Measurements from ENCODE around the gene CCDC175.

- TF ChIP-seq EZH2 (IDR thresholded peaks at IDR 0.05; ENCODE audit: borderline replicate concordance, low read depth, low read length, severe bottlenecking): no peak
- TF ChIP-seq, protein P1, sequence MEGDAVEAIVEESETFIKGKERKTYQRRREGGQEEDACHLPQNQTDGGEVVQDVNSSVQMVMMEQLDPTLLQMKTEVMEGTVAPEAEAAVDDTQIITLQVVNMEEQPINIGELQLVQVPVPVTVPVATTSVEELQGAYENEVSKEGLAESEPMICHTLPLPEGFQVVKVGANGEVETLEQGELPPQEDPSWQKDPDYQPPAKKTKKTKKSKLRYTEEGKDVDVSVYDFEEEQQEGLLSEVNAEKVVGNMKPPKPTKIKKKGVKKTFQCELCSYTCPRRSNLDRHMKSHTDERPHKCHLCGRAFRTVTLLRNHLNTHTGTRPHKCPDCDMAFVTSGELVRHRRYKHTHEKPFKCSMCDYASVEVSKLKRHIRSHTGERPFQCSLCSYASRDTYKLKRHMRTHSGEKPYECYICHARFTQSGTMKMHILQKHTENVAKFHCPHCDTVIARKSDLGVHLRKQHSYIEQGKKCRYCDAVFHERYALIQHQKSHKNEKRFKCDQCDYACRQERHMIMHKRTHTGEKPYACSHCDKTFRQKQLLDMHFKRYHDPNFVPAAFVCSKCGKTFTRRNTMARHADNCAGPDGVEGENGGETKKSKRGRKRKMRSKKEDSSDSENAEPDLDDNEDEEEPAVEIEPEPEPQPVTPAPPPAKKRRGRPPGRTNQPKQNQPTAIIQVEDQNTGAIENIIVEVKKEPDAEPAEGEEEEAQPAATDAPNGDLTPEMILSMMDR (IDR thresholded peaks at IDR 0.05; ENCODE audit: borderline replicate concordance, extremely low read depth, low read length, poor library complexity, severe bottlenecking): no peak
Observed at GRCh38 chr14:59534361-59534987, 42.1 kb downstream of the CCDC175 start.
